ENCODE measurements around the gene TMEM38A. TPM values are rescaled to one million over a fixed set of nuclear protein-coding genes. Genes with fewer than 3 reads are reported as not detected.

The TMEM38A gene
- total RNA-seq, 1 donor from 2014 or later = 3.7 TPM

DNA sequence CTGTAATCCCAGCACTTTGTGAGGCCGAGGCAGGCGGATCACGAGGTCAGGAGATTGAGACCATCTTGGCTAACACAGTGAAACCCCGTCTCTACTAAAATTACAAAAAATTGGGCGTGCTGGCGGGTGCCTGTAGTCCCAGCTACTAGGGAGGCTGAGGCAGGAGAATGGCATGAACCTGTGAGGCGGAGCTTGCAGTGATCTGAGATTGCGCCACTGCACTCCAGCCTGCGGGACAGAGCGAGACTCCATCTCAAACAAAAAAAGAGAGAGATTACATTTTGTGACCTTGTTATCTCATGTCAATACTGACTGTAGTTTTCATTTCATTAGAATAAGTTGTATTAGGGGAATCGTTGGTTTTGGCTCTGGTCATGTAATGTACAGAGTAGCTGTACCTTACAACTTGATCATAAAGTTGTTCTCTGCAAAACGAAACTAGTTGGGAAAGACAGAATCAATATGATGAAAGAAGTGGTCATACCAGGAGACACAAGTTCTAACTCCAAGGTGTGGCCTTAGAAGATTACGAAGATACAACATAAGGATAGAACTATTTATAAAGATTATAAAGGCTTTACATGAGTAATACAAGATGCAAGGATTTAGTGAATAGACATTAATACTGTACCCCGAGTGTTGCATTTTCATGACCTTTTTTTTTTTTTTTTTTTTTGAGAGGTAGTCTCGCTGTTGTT, 15.3 kb downstream of the TMEM38A start:
- H3K36me3 Mint-ChIP-seq (ENCODE audit: low read depth) = peaks cover 5% of the 10 kb centered on the region
- no peaks in the 10 kb centered on the region for H3K27me3 Mint-ChIP-seq (ENCODE audit: low read depth)
- peaks cover 5% of the 10 kb centered on the region for H3K9me3 Mint-ChIP-seq (ENCODE audit: low read depth)
- H3K4me3 Mint-ChIP-seq (ENCODE audit: unreplicated experiment) = no peak overlapping the region
- H3K27ac Mint-ChIP-seq (ENCODE audit: unreplicated experiment) = no peak overlapping the region
- DNase-seq (ENCODE audit: low spot score) = no peak
- H3K4me1 Mint-ChIP-seq (ENCODE audit: low read depth) = no peaks in the 10 kb centered on the region
- TF ChIP-seq, protein P1, sequence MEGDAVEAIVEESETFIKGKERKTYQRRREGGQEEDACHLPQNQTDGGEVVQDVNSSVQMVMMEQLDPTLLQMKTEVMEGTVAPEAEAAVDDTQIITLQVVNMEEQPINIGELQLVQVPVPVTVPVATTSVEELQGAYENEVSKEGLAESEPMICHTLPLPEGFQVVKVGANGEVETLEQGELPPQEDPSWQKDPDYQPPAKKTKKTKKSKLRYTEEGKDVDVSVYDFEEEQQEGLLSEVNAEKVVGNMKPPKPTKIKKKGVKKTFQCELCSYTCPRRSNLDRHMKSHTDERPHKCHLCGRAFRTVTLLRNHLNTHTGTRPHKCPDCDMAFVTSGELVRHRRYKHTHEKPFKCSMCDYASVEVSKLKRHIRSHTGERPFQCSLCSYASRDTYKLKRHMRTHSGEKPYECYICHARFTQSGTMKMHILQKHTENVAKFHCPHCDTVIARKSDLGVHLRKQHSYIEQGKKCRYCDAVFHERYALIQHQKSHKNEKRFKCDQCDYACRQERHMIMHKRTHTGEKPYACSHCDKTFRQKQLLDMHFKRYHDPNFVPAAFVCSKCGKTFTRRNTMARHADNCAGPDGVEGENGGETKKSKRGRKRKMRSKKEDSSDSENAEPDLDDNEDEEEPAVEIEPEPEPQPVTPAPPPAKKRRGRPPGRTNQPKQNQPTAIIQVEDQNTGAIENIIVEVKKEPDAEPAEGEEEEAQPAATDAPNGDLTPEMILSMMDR (IDR thresholded peaks at IDR 0.05) = no peak

DNA sequence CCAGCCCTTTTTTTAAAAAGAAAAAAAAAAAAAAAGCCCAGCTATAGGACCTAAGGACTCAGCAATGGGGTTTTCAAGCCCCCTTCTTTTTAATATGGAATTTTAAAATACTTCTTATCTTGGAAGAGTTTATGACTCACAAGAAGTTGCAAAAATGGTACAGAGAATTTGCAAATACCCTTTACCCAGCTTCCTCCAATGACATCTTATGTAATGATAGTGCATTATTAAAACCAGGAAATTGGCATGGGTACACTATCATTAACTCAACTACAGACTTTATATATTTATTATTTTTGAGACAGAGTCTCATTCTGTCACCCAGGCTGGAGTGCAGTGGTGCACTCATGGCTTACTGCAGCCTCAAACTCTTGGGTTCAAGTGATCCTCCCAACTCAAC, 16.1 kb downstream of the TMEM38A start:
- no peak for DNase-seq (ENCODE audit: low spot score)
- Mint-ChIP-seq H3K4me3 (ENCODE audit: unreplicated experiment) (no peak overlapping the region), H3K27me3 (ENCODE audit: low read depth) (no peaks in the 10 kb centered on the region), H3K27ac (ENCODE audit: unreplicated experiment) (no peak overlapping the region), H3K9me3 (ENCODE audit: low read depth) (peaks cover 8% of the 10 kb centered on the region), H3K36me3 (ENCODE audit: low read depth) (peaks cover 9% of the 10 kb centered on the region), H3K4me1 (ENCODE audit: low read depth) (no peaks in the 10 kb centered on the region)
- TF ChIP-seq, protein P1 (IDR thresholded peaks at IDR 0.05) = no peak

DNA sequence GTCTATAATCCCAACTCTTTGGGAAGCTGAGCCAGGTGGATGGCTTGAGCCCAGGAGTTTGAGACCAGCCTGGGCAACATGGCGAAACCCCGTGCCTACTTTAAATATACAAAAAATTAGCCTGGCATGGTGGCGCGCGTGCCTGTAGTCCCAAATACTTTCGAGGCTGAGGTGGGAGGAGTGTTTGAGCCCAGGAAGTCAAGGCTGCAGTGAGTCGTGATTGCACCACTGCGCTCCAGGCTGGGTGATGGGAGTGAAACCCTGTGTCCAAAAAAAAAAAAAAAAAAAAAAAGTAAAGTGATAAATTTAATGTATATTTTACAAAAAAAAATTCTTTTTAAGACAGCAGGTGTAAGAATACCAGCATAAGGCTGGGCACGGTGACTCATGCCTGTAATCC, 17.6 kb downstream of the TMEM38A start:
- Mint-ChIP-seq H3K27ac (ENCODE audit: unreplicated experiment) (no peak overlapping the region), H3K36me3 (ENCODE audit: low read depth) (peaks cover 9% of the 10 kb centered on the region), H3K9me3 (ENCODE audit: low read depth) (peaks cover 8% of the 10 kb centered on the region), H3K27me3 (ENCODE audit: low read depth) (no peaks in the 10 kb centered on the region), H3K4me1 (ENCODE audit: low read depth) (no peaks in the 10 kb centered on the region), H3K4me3 (ENCODE audit: unreplicated experiment) (no peak overlapping the region)
- DNase-seq (ENCODE audit: low spot score) = no peak
- TF ChIP-seq, protein P1 (IDR thresholded peaks at IDR 0.05) = no peak

DNA sequence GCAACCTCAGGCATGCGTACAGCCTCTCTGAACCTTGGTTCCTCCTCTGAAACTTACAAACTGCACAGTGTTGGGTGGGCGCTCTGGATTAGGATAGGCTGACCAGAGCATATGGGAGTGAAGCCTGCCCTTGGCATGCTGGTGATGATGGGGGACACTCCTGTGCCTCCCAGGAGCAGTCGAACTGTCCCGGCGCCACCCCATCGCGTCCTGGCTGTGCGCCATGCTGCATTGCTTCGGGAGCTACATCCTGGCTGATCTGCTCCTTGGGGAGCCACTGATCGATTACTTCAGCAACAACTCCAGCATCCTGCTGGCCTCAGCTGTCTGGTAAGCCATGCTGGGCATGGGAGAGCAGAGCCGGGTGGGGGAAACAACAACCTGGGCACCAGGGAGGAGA, 18.9 kb downstream of the TMEM38A start:
- H3K27ac Mint-ChIP-seq (ENCODE audit: unreplicated experiment) = no peak overlapping the region
- no peaks in the 10 kb centered on the region for H3K27me3 Mint-ChIP-seq (ENCODE audit: low read depth)
- H3K4me1 Mint-ChIP-seq (ENCODE audit: low read depth) = no peaks in the 10 kb centered on the region
- H3K36me3 Mint-ChIP-seq (ENCODE audit: low read depth) = peaks cover 9% of the 10 kb centered on the region
- H3K4me3 Mint-ChIP-seq (ENCODE audit: unreplicated experiment) = no peak overlapping the region
- TF ChIP-seq, protein P1 (IDR thresholded peaks at IDR 0.05) = no peak
- DNase-seq (ENCODE audit: low spot score) = no peak
- peaks cover 8% of the 10 kb centered on the region for H3K9me3 Mint-ChIP-seq (ENCODE audit: low read depth)

DNA sequence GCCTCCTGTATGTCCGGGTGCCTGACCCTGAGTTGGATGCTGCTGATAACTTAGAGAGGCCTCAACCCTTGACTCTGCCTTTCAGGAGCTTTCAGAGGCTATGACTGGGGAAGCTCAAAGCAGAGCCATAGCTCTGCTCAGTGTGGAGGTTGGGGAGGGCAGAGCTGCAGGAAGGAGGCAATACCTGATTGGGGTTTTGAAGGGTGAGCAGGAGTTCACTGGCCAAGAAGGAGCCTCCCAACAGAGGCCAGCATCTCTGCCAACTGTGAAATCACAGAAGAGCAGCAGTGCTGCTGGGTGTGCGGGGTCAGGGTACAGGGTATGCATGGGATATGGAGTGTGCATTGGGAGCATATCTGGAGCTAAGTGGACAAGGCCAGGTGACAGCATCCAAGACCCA, 21.6 kb downstream of the TMEM38A start:
- H3K4me1 Mint-ChIP-seq (ENCODE audit: low read depth) = peaks cover 9% of the 10 kb centered on the region
- H3K27ac Mint-ChIP-seq (ENCODE audit: unreplicated experiment) = no peak overlapping the region
- H3K27me3 Mint-ChIP-seq (ENCODE audit: low read depth) = no peaks in the 10 kb centered on the region

More for the DNA sequence above, 21.6 kb downstream of the TMEM38A start:
- TF ChIP-seq, protein P1 (IDR thresholded peaks at IDR 0.05) = no peak
- DNase-seq (ENCODE audit: low spot score) = no peak
- peaks cover 9% of the 10 kb centered on the region for H3K36me3 Mint-ChIP-seq (ENCODE audit: low read depth)
- H3K9me3 Mint-ChIP-seq (ENCODE audit: low read depth) = peaks cover 8% of the 10 kb centered on the region
- no peak overlapping the region for H3K4me3 Mint-ChIP-seq (ENCODE audit: unreplicated experiment)
